Measurements from ENCODE around the gene FBXO28. TPM values are rescaled to one million over a fixed set of nuclear protein-coding genes. Genes with fewer than 3 reads are reported as not detected.

FBXO28 gene
- total and polyA plus RNA-seq, 2 donors: 18.3 to 19.6 TPM

Other genes starting within 250 kb of the FBXO28 start
- gene DEGS1, start 69.1 kb downstream of the FBXO28 start, total RNA-seq: 44.1 TPM
- gene DEGS1, start 69.1 kb downstream of the FBXO28 start, polyA plus RNA-seq: 64.1 TPM
- 26.8 TPM for gene NVL, start 216.1 kb downstream of the FBXO28 start, total RNA-seq
- 55.1 TPM for gene NVL, start 216.1 kb downstream of the FBXO28 start, polyA plus RNA-seq
- gene CNIH4, start 242.8 kb downstream of the FBXO28 start, total RNA-seq: 29.3 TPM
- 44.6 TPM for gene CNIH4, start 242.8 kb downstream of the FBXO28 start, polyA plus RNA-seq

Data from thymus (tissue), 2 donors.